GM21723 (cell line): ENCODE data around the gene LRRC8C.

Experiments
- ATAC-seq: cut with Tn5 transposase; IDR thresholded peaks from one replicate; pipeline ENCODE4 v1.9.1; 2021; ENCODE audit warnings: mild to moderate bottlenecking, moderate library complexity; ENCODE audit not compliant: unreplicated experiment

LRRC8C gene

GRCh38 chr1:89633248-89633799 is 404 bp downstream of the LRRC8C start:
- ATAC-seq = peak; percentile 46

- ATAC-seq = peak; percentile 6
These were observed 1.1 kb downstream of the LRRC8C start for GRCh38 chr1:89633800-89634625.

- no peak for ATAC-seq
These were observed 3.2 kb downstream of the LRRC8C start for GRCh38 chr1:89635825-89636815.

GRCh38 chr1:89637496-89637895 is 4.6 kb downstream of the LRRC8C start:
- ATAC-seq = no peak

DNA sequence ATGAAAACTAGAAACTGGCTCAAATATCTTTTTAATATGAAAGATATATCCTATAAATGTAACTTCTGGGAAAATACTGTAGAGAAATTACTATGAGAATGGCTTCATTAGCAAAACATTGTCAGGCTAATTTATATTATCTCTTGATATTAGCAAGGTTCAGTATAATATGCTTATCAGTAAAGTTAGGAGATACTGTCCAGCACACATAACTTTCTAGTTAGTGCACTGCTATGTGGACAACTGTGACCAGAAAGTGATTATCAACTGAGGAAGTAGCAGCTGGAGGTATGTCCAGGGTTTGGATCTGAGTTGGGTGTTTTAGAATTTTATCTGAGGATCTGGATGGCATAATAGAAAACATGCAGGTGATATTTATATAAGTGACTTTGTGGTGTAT is 7.5 kb downstream of the LRRC8C start:
- ATAC-seq = no peak

DNA sequence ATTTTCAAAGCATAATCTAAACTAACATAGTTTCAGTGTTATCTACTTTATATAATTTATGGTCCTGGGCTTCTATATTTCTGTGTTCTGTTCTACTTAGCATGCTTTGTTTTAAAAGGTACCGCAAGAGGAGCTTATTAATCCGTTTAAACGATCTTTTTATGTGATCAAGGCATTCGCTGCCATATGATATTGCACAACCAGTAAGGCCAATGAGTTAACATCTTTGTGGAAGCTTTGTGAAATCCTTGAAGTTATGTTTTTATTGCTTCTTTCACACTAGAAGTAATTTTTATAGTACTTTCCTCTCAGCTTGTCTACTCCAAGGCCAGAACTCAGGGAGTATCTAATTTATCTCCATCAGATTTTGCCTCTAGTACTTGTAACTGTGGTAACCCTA is 8.9 kb downstream of the LRRC8C start:
- ATAC-seq = no peak

GRCh38 chr1:89643577-89643976 is 10.7 kb downstream of the LRRC8C start:
- no peak for ATAC-seq

- no peak for ATAC-seq
These were observed 11.3 kb downstream of the LRRC8C start for GRCh38 chr1:89644119-89644814.

DNA sequence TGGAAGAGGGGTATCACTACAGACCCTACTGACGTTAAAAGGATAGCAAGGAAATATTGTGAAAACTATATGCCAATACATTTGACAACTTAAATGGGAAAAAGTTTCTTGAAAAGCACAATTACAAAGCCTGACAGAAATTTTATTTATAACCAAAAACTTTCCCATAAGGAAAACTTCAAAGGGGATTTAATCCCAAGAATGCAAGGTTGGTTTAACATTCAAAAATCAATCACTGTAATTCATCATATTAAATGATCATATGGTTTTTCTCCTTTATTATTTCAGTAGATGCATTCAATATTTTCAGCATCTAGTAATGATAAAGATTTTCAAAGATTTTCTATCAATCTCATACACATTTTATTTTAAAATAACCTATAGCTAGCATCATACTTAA is 13.3 kb downstream of the LRRC8C start:
- ATAC-seq = no peak

- peak; percentile 58 for ATAC-seq
These were observed 16.9 kb downstream of the LRRC8C start for GRCh38 chr1:89649783-89650182.

DNA sequence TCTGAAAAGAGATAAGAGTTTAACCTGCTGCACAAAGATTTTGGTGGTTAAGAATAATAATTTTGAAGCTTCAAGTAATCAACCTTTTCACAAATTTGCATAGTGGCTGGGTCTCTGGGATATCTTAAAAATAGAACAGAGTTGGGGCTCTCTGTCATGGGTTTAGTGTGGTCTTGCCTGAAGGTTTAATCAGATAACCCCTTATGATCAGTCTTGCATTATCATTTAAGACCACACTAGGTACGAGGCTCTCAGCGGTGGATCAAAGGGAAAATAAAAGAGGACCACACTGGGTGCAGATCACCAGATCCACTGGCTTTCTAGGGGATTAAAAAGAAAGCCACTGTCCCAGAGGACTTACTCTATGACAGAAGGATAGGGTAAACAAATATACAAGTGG is 19.5 kb downstream of the LRRC8C start:
- ATAC-seq = no peak

DNA sequence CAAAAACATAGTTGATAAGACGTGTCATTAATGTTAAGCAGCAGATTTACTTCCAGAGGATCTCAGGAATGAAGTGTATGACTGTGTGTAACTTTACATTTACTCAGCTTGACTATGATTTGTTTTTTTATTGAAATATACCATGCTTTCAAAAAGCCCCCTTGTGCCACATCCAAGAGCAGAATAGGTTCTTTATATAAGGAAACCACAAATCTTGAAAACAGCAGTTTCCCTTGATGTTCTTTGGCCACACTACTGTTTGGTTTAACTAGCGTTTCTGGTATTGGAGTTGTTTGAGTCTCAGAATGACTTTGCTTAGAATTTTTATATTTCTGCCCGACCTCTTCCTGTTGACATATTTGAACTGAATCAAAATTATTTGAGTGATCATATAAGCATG is 25.0 kb downstream of the LRRC8C start:
- peak; percentile 70 for ATAC-seq

GRCh38 chr1:89659322-89660081 is 26.6 kb downstream of the LRRC8C start:
- ATAC-seq = no peak

- ATAC-seq = no peak
These were observed 27.5 kb downstream of the LRRC8C start for GRCh38 chr1:89660224-89661061.

- ATAC-seq = no peak
These were observed 33.0 kb downstream of the LRRC8C start for GRCh38 chr1:89665941-89666340.

- ATAC-seq = no peak
These were observed 33.7 kb downstream of the LRRC8C start for GRCh38 chr1:89666640-89667039.

- no peak for ATAC-seq
These were observed 34.8 kb downstream of the LRRC8C start for GRCh38 chr1:89667691-89668090.

DNA sequence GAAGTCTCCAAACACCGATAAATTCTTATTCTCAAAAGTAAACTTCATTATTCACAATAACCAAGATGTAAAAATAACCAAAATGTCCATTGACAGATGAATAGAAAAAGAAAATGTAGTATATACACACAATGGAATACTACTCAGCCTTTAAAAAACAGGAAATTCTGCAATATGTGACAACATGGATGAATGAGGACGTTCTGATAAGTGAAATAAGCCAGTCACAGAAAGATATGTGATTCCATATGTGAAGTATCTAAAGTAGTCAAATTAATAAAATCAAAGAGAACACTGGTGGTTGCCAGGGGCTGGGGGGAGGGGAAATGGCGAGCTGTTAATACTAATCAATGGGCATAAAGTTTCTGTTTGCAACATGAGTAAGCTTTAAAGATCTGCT is 36.0 kb downstream of the LRRC8C start:
- no peak for ATAC-seq

GRCh38 chr1:89669441-89669840 is 36.5 kb downstream of the LRRC8C start:
- no peak for ATAC-seq
